Measurements from ENCODE around the gene SENP5. TPM values are rescaled to one million over a fixed set of nuclear protein-coding genes. Genes with fewer than 3 reads are reported as not detected.

Gene SENP5
- total and polyA plus RNA-seq, 9 of the 15 experiments (the other 6 are each of a cell fraction or from before 2014, with no cell fraction given) = 18.3 to 59.7 (median 35.8) TPM

- TF ChIP-seq, protein P1, sequence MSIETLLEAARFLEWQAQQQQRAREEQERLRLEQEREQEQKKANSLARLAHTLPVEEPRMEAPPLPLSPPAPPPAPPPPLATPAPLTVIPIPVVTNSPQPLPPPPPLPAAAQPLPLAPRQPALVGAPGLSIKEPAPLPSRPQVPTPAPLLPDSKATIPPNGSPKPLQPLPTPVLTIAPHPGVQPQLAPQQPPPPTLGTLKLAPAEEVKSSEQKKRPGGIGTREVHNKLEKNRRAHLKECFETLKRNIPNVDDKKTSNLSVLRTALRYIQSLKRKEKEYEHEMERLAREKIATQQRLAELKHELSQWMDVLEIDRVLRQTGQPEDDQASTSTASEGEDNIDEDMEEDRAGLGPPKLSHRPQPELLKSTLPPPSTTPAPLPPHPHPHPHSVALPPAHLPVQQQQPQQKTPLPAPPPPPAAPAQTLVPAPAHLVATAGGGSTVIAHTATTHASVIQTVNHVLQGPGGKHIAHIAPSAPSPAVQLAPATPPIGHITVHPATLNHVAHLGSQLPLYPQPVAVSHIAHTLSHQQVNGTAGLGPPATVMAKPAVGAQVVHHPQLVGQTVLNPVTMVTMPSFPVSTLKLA (conservative IDR thresholded peaks at IDR 0.05) = no peak
- TF ChIP-seq ZNF253 (CRISPR knock-in tag; conservative IDR thresholded peaks at IDR 0.05) (no peak), NCOA1 (IDR thresholded peaks at IDR 0.05; ENCODE audit: low read depth) (no peak), TFAP4 (CRISPR knock-in tag; IDR thresholded peaks at IDR 0.05; ENCODE audit: borderline replicate concordance) (0 out of 2 replicates have a peak, but pooled peaks have one; percentile 6), ZKSCAN1 (IDR thresholded peaks at IDR 0.05; ENCODE audit: low read depth, low read length) (no peak), ELF2 (CRISPR knock-in tag; IDR thresholded peaks at IDR 0.05) (no peak), ZC3H4 (CRISPR knock-in tag; IDR thresholded peaks at IDR 0.05; ENCODE audit: borderline replicate concordance) (no peak), RUNX1 (IDR thresholded peaks at IDR 0.05; ENCODE audit: low read depth) (no peak), GABPB1 (CRISPR knock-in tag; IDR thresholded peaks at IDR 0.05) (peak; percentile 45; the same call in 1 of the 2 replicates), KAT2B (IDR thresholded peaks at IDR 0.05; ENCODE audit: low read depth, low read length) (no peak), POLR2G (IDR thresholded peaks at IDR 0.05; ENCODE audit: low read depth, low read length) (peak; percentile 43; the same call in 1 of the 2 replicates), CBFA2T2 (conservative IDR thresholded peaks at IDR 0.05) (no peak), YY1 (IDR thresholded peaks at IDR 0.05; ENCODE audit: borderline replicate concordance in 1 of 3, control insufficient read depth in 1 of 3, extremely low read depth in 1 of 3, insufficient read depth in 3 of 3, insufficient read length in 1 of 3, insufficient replicate concordance in 2 of 3, low read depth in 1 of 3, low read length in 2 of 3) (peak in 1 of 3 experiments; percentile 10), GTF2F1 (IDR thresholded peaks at IDR 0.05; ENCODE audit: low read depth, low read length) (no peak), RFX1 (IDR thresholded peaks at IDR 0.05) (no peak), CHD2 (IDR thresholded peaks at IDR 0.05; ENCODE audit: low read depth, low read length) (no peak), ZNF124 (CRISPR knock-in tag; IDR thresholded peaks at IDR 0.05) (no peak), MEF2D (tag; conservative IDR thresholded peaks at IDR 0.05; ENCODE audit: low read depth) (no peak), TCF7 (IDR thresholded peaks at IDR 0.05; ENCODE audit: borderline replicate concordance) (no peak), HDAC2 (IDR thresholded peaks at IDR 0.05) (no peak), MEIS2 (IDR thresholded peaks at IDR 0.05; ENCODE audit: partially characterized antibody) (no peak), GTF2A2 (tag; IDR thresholded peaks at IDR 0.05) (no peak), ZBED1 (IDR thresholded peaks at IDR 0.05) (no peak), ZNF175 (CRISPR knock-in tag; IDR thresholded peaks at IDR 0.05; ENCODE audit: low read depth) (no peak), NFE2L1 (tag; IDR thresholded peaks at IDR 0.05; ENCODE audit: borderline replicate concordance, low read depth) (no peak)
- TF ChIP-seq, protein P2, sequence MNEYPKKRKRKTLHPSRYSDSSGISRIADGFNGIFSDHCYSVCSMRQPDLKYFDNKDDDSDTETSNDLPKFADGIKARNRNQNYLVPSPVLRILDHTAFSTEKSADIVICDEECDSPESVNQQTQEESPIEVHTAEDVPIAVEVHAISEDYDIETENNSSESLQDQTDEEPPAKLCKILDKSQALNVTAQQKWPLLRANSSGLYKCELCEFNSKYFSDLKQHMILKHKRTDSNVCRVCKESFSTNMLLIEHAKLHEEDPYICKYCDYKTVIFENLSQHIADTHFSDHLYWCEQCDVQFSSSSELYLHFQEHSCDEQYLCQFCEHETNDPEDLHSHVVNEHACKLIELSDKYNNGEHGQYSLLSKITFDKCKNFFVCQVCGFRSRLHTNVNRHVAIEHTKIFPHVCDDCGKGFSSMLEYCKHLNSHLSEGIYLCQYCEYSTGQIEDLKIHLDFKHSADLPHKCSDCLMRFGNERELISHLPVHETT (CRISPR knock-in tag; conservative IDR thresholded peaks at IDR 0.05 in 1 of 2, IDR thresholded peaks at IDR 0.05 in 1 of 2) = no peak
These were observed 80.9 kb downstream of the SENP5 start (continued) for GRCh38 chr3:196948442-196949284.

Data from K562 (cell line).